ENCODE results near the gene UBXN6.

GRCh38 chr19:4492337-4493103, 34.9 kb upstream of the UBXN6 start:
- no peak for TF ChIP-seq EZH2 (IDR thresholded peaks at IDR 0.05; ENCODE audit: low read depth, unreplicated experiment)
- no peak for TF ChIP-seq CTCF (conservative IDR thresholded peaks at IDR 0.05; ENCODE audit: low read depth in 2 of 2)
